ENCODE data around the gene RYR2.
"Not testable (repeated sequence)": the region's sequence is repeated elsewhere in the genome, so short reads cannot be mapped to it uniquely, and the experiment has no call there.

The RYR2 gene

GRCh38 chr1:237270353-237270752, 228.4 kb downstream of the RYR2 start:
- TF ChIP-seq CTCF (IDR thresholded peaks at IDR 0.05; ENCODE audit: insufficient read depth, low read depth, low read length, missing control alignments) = no peak
- no peak for DNase-seq (ENCODE audit: low read depth)
- no peak overlapping the region for H3K4me3 ChIP-seq (ENCODE audit: low read length)

- not testable (repeated sequence) for H3K4me3 ChIP-seq (ENCODE audit: low read length); DNase-seq (ENCODE audit: low read depth)
Measured at GRCh38 chr1:237277994-237278393, 236.0 kb downstream of the RYR2 start.

GRCh38 chr1:237279629-237280028, 237.6 kb downstream of the RYR2 start:
- no peak overlapping the region for H3K4me3 ChIP-seq (ENCODE audit: low read length)
- no peak for DNase-seq (ENCODE audit: low read depth)
- TF ChIP-seq CTCF (IDR thresholded peaks at IDR 0.05; ENCODE audit: insufficient read depth, low read depth, low read length, missing control alignments) = no peak

- DNase-seq (ENCODE audit: low read depth) = no peak
- no peak overlapping the region for H3K4me3 ChIP-seq (ENCODE audit: low read length)
- TF ChIP-seq CTCF (IDR thresholded peaks at IDR 0.05; ENCODE audit: insufficient read depth, low read depth, low read length, missing control alignments) = no peak
Measured at GRCh38 chr1:237281481-237281880, 239.5 kb downstream of the RYR2 start.

GRCh38 chr1:237282208-237282783, 240.3 kb downstream of the RYR2 start:
- TF ChIP-seq CTCF (IDR thresholded peaks at IDR 0.05; ENCODE audit: insufficient read depth, low read depth, low read length, missing control alignments) = no peak
- DNase-seq (ENCODE audit: low read depth) = no peak
- no peak overlapping the region for H3K4me3 ChIP-seq (ENCODE audit: low read length)

GRCh38 chr1:237287876-237288521, 246.0 kb downstream of the RYR2 start:
- H3K4me3 ChIP-seq (ENCODE audit: low read length) = no peak overlapping the region
- no peak for TF ChIP-seq CTCF (IDR thresholded peaks at IDR 0.05; ENCODE audit: insufficient read depth, low read depth, low read length, missing control alignments)
- DNase-seq (ENCODE audit: low read depth) = no peak

- no peak for TF ChIP-seq CTCF (IDR thresholded peaks at IDR 0.05; ENCODE audit: insufficient read depth, low read depth, low read length, missing control alignments)
Measured at GRCh38 chr1:237293804-237294203, 251.8 kb downstream of the RYR2 start.

More at GRCh38 chr1:237293804-237294203, 251.8 kb downstream of the RYR2 start:
- no peak for DNase-seq (ENCODE audit: low read depth)
- no peak overlapping the region for H3K4me3 ChIP-seq (ENCODE audit: low read length)

Data from epithelial cell of esophagus (primary cell).